Right atrium auricular region (tissue), 2 donors: ENCODE results near the gene THAP10. TPM values are rescaled to one million over a fixed set of nuclear protein-coding genes. Genes with fewer than 3 reads are reported as not detected.
A peak's percentile ranks its signal among the peaks of the same experiment; 100 is the strongest.

Experiments used
- DNase-seq: peaks from one replicate; pipeline ENCODE4 v3.0.0-alpha.2; 2019; ENCODE audit warnings: low spot score
- H3K27ac ChIP-seq, 2 donors: fragments of 200-600 bp; sonication (generic); 1 replicate in 1 of 2; 2 replicates in 1 of 2; pipeline ENCODE4 v1.5.1; 2016 to 2019
- H3K27me3 ChIP-seq, 2 donors: fragments of 200-600 bp; sonication (generic); one replicate each; pipeline versions ENCODE4 v1.5.1 to v1.6.0; 2017 to 2019
- H3K36me3 ChIP-seq: fragments of 200-600 bp; sonication (generic); one replicate; pipeline ENCODE4 v1.5.1; 2016
- H3K4me1 ChIP-seq, 2 donors: fragments of 200-600 bp; sonication (generic); one replicate each; pipeline versions ENCODE4 v1.5.1 to v1.6.0; 2017 to 2019
- H3K4me3 ChIP-seq, 2 donors: fragments of 200-600 bp; sonication (generic); 1 replicate in 1 of 2; 2 replicates in 1 of 2; pipeline ENCODE4 v1.5.1; 2017 to 2019; ENCODE audit warnings: mild to moderate bottlenecking in 1 of 2, moderate library complexity in 1 of 2
- H3K9me3 ChIP-seq, 2 donors: fragments of 200-600 bp; sonication (generic); one replicate each; pipeline ENCODE4 v1.5.1; 2019
- total RNA-seq, 2 donors: library from RNA; depleted of rRNA; stranded (reverse); fragments of >200 nt; gene quantifications; one replicate each; pipeline ENCODE4 v1.1.0, GENCODE V29; 2016
- TF ChIP-seq, protein P1 (sequence below), 2 donors: fragments of 200-600 bp; sonication (generic); IDR thresholded peaks; one replicate each; pipeline ENCODE4 v1.5.1; 2019; ENCODE audit warnings: antibody characterized with exemption in 2 of 2

THAP10 gene
- total RNA-seq, 2 donors from 2014 or later, result 3.1 to 6.3 TPM

DNA sequence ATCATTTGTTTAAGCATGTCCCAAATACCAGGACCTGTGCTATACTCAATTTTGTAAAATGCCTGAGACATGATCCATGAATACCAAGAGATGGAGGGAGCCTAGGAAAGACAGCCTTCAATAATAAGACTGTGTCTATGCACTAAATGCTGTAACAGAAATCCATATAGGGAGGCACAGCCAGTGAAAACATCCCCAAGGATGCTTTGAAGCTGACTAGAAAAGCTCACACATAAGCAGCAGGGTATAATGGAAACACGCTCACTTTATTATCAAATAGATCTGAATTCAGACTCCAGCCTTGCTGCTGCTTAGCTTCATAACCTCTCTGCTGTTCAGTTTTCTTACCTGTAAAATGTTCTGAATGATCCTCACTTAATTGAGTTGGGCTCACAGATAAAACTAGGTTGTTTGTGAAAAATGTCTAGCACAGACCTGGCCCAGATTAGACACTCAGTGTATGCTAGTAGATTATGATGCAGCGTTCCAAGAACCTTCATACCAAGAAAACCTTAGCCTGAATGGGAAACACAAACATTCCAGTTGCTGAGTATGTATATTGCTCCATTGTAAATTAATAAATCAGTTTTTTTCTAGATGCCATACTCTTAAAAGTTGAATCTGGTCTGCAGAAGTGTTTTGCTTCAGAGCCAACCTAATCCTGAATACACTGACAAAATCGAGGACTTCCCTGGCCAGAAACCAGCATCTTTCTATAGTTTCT, 34.5 kb downstream of the THAP10 start:
- TF ChIP-seq, protein P1, sequence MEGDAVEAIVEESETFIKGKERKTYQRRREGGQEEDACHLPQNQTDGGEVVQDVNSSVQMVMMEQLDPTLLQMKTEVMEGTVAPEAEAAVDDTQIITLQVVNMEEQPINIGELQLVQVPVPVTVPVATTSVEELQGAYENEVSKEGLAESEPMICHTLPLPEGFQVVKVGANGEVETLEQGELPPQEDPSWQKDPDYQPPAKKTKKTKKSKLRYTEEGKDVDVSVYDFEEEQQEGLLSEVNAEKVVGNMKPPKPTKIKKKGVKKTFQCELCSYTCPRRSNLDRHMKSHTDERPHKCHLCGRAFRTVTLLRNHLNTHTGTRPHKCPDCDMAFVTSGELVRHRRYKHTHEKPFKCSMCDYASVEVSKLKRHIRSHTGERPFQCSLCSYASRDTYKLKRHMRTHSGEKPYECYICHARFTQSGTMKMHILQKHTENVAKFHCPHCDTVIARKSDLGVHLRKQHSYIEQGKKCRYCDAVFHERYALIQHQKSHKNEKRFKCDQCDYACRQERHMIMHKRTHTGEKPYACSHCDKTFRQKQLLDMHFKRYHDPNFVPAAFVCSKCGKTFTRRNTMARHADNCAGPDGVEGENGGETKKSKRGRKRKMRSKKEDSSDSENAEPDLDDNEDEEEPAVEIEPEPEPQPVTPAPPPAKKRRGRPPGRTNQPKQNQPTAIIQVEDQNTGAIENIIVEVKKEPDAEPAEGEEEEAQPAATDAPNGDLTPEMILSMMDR (IDR thresholded peaks at IDR 0.05), result no peak
- no peak for DNase-seq
- Histone ChIP-seq H3K36me3 (no peaks in the 10 kb centered on the region), H3K9me3 (no peaks in the 10 kb centered on the region), H3K27me3 (no peaks in the 10 kb centered on the region), H3K4me1 (peaks cover 0 to 44% of the 10 kb centered on the region in 2 donors), H3K4me3 (no peak overlapping the region), H3K27ac (peak overlapping the region; percentile 71 to 78)

DNA sequence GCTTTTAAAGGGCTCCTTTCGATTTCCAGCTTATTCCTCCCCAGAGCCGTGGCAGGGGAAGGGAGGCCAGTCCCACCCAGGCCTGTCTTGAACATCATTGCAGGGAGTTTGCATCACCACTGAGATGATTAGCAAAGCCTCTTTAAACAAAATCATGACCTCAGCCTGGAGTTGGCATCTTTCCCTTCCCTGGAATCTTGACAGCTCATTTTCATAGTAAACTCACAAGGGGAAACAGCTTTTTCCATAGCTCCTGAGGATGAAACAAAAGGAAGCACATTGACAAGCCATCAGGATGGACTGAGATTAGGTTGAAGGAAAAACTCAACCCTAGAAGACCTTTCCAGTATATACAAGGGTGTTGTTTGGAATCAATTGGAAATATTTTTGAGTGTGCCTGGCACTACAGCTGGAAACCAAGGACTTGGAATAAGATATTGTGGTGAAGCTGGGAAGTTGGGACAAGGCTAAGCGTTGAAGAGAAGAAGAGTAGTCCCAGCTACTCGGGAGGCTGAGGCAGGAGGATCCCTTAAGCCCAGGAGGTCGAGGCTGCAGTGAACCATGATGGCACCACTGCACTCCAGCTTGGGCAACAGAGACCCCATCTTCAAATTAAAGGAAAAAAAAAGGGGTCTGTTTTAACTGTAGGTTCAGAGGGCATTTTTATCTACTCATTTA, 35.2 kb downstream of the THAP10 start:
- no peaks in the 10 kb centered on the region for H3K27me3 ChIP-seq
- H3K4me1 ChIP-seq, result peaks cover 0 to 51% of the 10 kb centered on the region in 2 donors
- no peaks in the 10 kb centered on the region for H3K36me3 ChIP-seq
- H3K4me3 ChIP-seq, result no peak overlapping the region
- TF ChIP-seq, protein P1 (IDR thresholded peaks at IDR 0.05), result no peak
- DNase-seq, result peak; percentile 95
- H3K9me3 ChIP-seq, result no peaks in the 10 kb centered on the region
- H3K27ac ChIP-seq, result peak overlapping the region; percentile 71 to 78

DNA sequence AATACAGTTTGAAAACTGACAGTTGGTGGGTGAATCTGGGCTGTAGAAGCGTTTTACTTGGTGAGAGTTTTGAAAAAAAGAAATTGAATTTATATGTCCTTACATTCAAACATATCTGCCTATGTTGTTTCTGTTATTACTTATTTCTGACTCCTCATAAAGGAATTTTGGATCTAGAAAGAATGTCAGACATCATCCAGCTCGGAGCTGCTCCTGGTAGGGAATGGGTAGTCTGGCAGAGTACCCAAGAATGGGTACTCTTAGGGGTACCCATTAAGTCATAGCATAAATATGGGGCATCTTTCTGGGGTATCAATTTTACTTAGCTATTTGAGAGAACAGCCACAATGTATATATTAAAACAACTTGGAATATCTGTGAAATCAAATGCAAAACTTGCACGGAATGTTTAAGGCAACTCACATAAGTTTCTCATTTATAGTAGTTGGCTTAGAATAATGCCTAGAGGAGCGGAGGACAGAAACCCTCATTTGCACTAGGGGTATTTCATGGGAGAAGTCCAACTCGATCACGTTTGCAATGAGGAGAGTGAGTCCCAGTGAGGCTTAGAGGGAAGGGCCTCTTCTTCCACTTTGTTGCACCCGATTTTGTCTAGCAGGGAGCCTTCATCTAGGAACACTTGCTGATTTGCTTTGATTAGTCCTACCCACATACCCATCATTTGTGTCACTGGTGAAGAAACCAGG, 35.9 kb downstream of the THAP10 start:
- Histone ChIP-seq H3K9me3 (no peaks in the 10 kb centered on the region), H3K4me3 (no peak overlapping the region), H3K4me1 (peaks cover 0 to 55% of the 10 kb centered on the region in 2 donors), H3K27me3 (no peaks in the 10 kb centered on the region), H3K36me3 (no peaks in the 10 kb centered on the region), H3K27ac (peak overlapping the region; percentile 71 to 78)
- no peak for DNase-seq
- TF ChIP-seq, protein P1 (IDR thresholded peaks at IDR 0.05), result no peak

DNA sequence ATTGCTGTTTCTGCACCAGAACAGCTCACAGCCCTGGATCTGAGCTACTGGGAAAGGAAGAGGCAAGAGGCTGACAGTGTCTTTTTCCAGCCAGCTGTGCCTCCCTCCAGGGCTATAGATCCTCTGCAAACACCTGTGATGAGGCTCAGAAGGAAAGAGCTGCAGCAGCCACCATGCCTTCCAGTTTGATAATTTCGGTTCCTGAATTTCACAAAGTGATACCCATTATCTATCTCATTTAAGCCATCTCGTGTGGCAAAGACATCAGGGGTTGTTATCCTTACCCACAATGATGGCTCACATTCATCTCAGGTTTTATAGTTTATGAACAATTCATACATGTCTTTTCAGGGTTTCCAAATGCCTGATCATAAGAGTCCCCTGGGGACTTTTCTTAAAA, 36.5 kb downstream of the THAP10 start:
- Histone ChIP-seq H3K27ac (peak overlapping the region; percentile 71 to 97), H3K36me3 (peaks cover 4% of the 10 kb centered on the region), H3K9me3 (no peaks in the 10 kb centered on the region), H3K4me3 (no peak overlapping the region), H3K27me3 (no peaks in the 10 kb centered on the region), H3K4me1 (peaks cover 0 to 55% of the 10 kb centered on the region in 2 donors)
- DNase-seq, result no peak
- TF ChIP-seq, protein P1 (IDR thresholded peaks at IDR 0.05), result no peak

DNA sequence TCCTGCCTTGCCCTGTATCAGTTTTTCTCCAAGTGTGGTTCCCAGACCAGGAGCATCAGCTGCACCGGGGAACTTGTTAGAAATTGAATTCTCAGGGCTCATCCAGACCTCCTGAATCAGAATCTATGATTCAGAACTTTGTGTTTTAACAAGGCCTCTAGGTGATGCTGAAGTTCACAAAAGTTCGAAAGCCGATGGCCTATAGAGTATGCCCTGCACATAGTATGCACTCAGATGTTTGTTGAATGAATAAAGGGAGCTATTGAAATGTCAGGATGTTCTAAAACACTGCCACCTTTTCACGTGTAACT, 37.6 kb downstream of the THAP10 start:
- H3K27me3 ChIP-seq, result no peaks in the 10 kb centered on the region
- H3K27ac ChIP-seq, result peak overlapping the region; percentile 86 to 97
- peaks cover 9% of the 10 kb centered on the region for H3K36me3 ChIP-seq
- H3K4me1 ChIP-seq, result peaks cover 0 to 55% of the 10 kb centered on the region in 2 donors
- H3K9me3 ChIP-seq, result no peaks in the 10 kb centered on the region
- DNase-seq, result no peak
- peak overlapping the region; percentile 81 to 84 for H3K4me3 ChIP-seq
- TF ChIP-seq, protein P1 (IDR thresholded peaks at IDR 0.05), result peak in 1 of 2 donors; percentile 45
